ENCODE data around the gene UNKL.

Gene UNKL

DNA sequence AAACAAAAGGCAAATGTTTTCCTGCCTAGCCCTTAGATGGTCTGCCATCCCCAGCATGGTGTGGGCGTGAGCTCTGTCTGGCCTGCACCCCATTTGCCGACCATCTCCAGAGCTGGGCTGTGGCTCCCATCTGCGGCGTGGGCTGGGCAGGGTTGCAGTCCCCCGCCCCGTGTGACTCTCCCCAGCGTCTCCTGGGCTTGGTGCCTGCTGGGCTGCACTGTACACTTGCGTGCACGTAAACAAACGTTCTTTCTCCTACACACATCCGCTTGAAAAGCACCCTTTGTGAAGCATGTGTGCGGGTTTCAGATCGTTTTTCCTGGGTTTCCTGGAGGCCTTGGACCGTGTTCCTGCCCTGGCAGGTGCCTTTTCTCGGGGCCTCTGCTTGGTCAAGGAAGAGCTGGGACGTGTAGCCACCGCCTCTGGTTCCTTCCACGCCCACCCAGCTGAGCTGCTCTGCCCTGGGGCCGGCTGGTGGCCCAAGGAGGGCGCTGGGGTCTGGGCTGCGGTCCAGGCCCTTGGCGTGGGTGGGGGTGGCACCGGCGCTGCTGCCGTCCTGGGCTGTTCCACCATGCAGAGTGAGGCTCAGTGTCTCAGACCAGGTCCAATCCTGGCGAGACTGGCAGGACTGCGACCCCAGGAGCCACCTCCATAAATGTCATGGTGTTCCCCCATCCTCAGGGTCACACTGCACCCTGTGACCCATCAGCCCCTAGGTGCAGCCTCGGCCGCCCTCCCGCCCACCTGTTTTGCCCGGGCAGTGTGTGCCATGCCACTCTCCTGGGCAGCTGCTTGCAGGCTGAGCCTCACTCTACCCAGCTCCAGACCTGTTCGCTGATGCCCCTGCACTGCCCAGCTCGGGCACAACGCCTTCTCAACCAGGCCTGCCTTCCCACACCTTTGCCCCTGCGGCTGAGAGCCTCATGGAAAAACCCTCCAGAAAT is 90.9 kb downstream of the UNKL start:
- DNase-seq (ENCODE audit: low read depth), result no peak

DNA sequence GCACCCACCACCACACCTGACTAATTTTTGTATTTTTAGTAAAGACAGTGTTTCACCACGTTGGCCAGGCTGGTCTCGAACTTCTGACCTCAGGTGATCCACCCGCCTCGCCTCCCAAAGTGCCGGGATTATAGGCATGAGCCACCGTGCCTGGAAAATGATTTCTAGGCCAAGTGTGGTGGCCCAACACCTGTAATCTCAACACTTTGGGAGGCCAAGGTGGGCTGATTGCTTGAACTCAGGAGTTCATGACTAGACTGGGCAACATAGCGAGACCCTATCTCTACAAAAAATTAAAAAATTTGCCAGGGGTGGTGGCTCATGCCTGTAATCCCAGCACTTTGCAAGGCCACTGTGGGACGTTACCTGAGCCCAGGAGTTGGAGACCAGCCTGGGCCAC is 92.1 kb downstream of the UNKL start:
- DNase-seq (ENCODE audit: low read depth), result no peak

GRCh38 chr16:1320658-1321240 is 93.8 kb downstream of the UNKL start:
- no peak for DNase-seq (ENCODE audit: low read depth)

- DNase-seq (ENCODE audit: low read depth), result no peak
These were observed 94.4 kb downstream of the UNKL start for GRCh38 chr16:1320097-1320496.

DNA sequence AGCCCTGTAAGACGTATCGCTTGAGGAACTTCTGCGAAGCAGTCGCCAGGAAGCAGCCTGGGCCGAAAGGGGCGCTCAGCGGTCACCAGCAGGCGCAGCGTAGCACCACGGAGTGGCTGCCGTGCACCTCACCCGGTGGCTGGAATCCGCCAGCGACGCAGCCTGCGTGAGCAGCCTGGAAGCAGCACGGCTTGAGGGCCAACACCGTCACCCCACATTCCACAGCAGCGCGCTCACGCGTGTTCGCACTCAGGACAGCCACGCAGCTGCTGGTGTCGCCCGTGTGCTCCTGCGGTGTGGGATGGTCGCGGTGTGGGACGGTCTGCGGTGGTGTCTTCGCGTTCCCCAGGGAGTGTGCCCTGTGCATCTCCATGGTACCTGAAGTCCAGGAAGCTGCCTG is 95.5 kb downstream of the UNKL start:
- no peak for DNase-seq (ENCODE audit: low read depth)

GRCh38 chr16:1318268-1318545 is 96.3 kb downstream of the UNKL start:
- no peak for DNase-seq (ENCODE audit: low read depth)

DNA sequence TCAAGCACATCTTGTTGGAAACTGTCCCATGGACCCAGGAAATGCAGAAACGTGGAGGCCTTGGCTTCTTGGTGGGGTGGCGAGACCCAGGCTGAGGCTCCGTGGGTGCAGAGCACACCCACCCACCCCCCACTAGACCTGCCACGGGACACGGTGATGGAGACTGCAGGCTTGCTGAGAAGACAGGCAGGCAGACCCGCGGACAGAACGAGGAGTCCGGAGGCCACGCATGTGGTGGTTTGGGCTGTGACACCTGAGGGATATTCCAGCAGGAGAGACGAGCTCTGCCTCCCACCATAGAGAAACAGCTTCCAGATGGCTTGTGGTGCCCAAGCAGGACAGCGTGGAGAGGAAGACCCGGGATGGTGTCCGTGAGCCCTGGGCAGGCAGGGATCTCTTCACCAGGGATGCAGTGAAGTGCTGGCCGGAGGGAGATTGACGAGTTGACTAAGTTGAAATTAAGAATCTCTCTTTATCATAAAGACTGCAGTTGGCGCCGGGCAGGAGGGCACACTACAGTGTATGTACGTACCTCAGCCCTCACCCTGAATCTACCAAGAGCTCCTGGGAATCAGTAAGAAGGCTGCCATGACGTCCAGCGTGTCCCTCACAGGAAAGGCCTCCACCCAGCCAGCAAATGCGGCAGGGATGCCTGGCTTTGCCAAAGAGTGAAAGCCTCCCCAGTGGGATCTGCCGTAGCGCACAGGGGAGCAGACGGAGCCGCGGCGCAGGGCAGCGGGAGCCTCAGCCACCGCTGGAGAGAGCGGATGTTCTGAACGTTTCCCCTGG is 96.8 kb downstream of the UNKL start:
- DNase-seq (ENCODE audit: low read depth), result no peak

- no peak for DNase-seq (ENCODE audit: low read depth)
These were observed 98.5 kb downstream of the UNKL start for GRCh38 chr16:1316033-1316405.

- no peak for DNase-seq (ENCODE audit: low read depth)
These were observed 99.1 kb downstream of the UNKL start for GRCh38 chr16:1315081-1316032.

DNA sequence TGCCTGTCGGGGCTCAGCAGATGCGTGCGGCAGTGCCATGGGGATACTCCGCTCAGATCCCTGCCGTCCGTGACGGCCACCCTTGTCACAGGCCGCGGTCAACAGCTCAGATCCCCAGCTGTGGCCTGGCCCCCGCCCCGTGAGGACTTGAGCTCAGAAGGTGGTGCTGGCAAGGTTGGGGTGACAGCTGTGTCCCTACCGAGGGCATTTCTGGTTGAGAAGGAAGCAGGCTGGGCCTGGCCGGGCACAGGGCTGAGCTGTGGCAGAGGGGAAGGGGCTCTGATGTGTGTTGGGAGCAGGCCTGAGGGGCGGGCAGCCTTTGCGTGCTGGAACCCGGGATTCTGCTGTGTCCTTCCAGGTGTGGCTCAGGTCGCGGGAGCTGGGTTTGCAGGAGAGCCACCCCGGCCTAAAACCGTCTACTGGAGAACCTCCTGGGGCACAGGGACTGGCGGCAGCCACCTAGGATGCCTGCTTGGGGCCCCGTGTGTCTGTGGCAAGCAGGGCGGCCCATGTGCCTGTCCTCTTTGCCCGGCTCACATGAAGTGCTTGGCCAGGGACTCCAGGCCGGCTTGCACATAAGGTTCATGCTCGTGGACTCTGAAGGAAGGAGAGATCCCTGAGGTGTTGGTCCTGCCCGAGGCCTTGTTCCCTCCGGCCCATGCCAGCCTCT is 100.0 kb downstream of the UNKL start:
- no peak for DNase-seq (ENCODE audit: low read depth)

GRCh38 chr16:1313721-1314369 is 100.7 kb downstream of the UNKL start:
- no peak for DNase-seq (ENCODE audit: low read depth)
